ENCODE results near the gene MRPS9.

DNA sequence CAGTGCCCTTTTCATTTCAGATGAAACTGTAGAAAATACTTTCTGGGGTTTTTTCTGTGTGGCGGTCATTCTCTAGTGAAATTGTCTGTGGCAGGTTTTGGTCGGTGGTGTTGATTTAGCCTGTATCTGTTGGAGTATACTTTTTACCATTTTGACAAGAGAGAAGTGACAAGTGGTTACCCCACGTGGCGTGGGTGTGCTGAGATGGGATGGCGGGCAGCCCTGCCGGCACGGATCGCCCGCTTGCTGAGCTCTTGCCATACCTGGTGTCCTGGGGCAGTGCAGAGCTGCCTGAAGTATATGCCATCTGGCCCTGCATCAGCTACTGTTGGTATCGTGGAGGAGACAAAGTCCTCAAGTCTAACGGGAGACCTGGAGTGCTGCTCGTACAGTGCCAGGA lies 64.1 kb downstream of the MRPS9 start:
- TF ChIP-seq, protein P1, sequence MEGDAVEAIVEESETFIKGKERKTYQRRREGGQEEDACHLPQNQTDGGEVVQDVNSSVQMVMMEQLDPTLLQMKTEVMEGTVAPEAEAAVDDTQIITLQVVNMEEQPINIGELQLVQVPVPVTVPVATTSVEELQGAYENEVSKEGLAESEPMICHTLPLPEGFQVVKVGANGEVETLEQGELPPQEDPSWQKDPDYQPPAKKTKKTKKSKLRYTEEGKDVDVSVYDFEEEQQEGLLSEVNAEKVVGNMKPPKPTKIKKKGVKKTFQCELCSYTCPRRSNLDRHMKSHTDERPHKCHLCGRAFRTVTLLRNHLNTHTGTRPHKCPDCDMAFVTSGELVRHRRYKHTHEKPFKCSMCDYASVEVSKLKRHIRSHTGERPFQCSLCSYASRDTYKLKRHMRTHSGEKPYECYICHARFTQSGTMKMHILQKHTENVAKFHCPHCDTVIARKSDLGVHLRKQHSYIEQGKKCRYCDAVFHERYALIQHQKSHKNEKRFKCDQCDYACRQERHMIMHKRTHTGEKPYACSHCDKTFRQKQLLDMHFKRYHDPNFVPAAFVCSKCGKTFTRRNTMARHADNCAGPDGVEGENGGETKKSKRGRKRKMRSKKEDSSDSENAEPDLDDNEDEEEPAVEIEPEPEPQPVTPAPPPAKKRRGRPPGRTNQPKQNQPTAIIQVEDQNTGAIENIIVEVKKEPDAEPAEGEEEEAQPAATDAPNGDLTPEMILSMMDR (IDR thresholded peaks at IDR 0.05; ENCODE audit: borderline replicate concordance, extremely low read depth, low read length, poor library complexity, severe bottlenecking), result no peak
- no peak for TF ChIP-seq EZH2 (IDR thresholded peaks at IDR 0.05; ENCODE audit: borderline replicate concordance, low read depth, low read length, severe bottlenecking)

All from DND-41 (cell line).